Stimulated activated CD4-positive, alpha-beta T cell treated with anti-CD3 and anti-CD28 coated beads, Interleukin-15, amount 100 ng/mL, for 24 hours (primary cell): ENCODE results near the gene SHROOM2.
"Not testable (repeated sequence)": the region's sequence is repeated elsewhere in the genome, so short reads cannot be mapped to it uniquely, and the experiment has no call there.

Experiments
- DNase-seq: peaks from one replicate; pipeline ENCODE4 v3.0.0-alpha.2; 2020

The SHROOM2 gene

DNA sequence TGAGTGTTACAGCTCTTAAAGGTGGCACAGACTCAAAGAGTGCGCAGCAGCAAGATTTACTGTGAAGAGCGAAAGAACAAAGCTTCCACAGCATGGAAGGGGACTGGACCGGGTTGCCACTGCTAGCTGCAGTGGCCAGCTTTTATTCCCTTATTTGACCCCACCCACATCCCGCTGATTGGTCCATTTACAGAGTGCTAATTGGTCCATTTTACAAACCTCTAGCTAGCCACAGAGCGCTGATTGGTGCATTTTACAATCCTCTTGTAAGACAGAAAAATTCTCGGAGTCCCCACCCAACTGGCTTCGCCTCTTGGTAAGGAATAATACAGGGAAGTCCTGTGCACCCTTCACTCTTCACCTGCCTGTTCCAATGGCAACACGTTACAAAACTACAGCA lies 1.9 kb upstream of the SHROOM2 start:
- DNase-seq: no peak

DNA sequence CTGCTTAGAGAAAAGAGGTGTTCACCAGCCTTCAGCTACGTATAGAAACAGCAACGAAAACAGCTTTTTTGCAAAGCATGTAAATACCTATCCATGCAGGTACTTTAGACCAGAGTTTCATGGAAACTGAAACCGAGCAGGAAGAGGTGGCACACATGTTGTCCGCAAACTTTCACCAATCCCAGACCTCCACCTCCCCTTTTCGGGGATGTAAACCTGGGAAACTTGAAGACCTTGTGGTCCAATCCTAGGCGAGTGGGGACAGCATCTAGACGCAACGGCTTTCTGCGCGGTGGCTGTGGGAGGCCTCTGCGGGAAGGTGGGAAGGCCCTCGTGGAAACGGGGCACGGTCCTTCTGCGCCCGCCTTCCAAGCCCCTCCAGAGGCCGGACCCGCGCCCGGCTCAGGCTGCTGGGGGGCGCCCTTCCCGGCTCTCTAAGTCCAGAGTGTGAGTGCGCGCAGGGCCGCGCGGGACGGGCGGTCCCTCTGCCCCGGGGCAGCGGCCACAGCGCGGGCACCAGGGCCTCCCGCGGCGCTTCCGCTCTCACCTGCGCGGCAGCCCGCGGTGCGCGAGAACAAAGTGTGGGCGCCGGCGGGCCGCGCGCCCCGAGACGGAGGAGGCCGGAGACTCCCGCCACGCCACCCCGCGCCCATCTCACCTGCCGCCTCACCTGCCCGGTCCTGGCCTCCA lies 830 bp upstream of the SHROOM2 start:
- DNase-seq: no peak

DNA sequence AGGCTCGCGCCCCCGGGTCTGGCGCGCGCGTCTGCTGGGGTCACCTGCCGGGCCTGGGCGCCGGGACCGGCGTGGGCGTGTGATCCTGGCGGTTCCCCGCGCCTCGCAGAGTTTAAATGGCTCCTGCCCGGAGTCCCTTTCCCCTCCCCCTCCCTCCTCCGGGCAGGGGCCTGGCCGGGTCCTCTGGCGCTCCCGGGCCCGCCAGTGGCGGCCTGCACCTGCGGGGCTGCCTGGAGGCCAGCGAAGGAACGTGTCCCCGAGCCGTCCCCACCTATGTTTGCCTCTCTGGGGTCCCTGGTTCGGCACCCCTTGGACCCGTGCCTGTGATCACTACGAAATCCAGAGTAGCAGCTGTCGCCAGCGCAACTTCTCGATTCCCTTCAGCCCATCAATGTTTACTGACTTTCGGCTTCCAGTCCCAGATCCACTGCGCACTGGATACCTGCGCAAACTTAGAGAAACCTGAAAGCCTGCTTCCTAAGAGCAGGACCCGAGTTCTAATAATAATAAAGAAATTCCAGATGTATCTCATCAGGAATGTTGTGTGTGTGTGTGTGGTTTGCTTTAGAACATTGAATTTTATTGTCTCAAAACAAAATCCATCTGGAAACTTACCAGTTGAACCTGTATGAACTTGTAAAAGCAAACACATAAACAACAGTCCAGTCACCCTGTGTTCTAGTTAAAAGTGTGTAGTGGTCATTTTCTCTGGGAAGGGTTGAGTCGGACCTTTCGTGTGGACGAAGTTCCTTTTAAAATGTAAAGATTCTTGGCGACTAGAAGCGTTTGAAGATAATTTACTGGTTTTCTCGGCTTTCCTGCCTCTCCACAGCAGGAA lies 788 bp downstream of the SHROOM2 start:
- DNase-seq: no peak

DNA sequence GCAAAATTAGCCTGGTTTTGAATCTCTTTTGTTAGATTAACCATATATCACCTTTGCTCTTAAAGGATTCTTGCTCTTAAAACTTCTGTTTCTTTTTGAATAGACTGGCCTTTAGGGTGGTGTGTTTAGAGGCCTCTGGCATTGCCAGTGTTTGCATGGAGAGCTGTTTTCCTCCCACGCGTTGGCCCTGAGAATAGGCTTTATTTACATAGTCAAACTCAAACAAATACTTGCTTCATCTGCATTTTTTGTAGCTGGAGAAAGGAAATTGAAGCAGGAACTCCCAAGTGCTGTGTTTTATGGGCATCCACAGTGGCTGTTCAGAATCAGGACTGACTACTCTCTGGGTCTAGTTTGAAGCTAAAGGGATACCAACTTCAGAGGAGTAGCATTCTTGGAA lies 2.7 kb downstream of the SHROOM2 start:
- no peak for DNase-seq

DNA sequence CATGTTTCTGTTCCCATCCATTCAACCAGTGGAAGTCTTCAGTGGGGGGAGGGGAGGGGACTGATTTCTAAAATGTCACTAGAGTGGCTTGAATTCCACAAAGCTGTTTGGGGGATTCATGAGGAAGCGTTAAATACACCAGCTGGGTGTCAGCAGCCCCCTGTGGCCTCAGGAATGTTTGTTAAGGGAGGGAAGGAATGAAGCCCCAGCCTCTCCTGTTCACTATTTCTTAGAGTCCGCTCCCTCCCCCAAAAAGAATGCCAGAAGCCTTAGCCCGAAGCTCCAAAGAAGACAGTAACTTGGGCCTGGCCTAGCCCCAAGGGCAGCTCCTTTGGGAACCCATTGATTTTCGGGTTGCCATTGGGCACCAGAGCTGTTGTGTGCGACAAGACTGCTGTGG lies 3.3 kb downstream of the SHROOM2 start:
- no peak for DNase-seq

DNA sequence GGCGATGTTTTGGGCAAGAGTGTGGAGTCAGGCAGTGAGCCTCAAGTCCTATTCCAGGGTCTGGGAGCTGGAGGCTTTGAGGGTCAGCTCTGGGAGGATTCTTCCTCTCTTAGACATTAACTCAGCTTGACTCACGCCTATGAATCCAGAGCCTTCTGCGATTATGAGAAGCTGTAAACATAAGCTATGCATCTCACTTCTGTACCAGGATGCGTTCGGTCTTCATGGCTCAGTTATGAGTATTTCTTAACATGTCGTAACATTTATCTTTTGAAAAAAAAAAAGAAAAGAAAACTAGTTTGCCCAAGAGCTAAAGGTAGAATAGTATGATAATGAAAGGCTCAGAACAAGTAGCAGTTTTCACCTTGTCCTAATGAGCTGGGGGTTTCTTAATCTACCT lies 4.6 kb downstream of the SHROOM2 start:
- DNase-seq: no peak

DNA sequence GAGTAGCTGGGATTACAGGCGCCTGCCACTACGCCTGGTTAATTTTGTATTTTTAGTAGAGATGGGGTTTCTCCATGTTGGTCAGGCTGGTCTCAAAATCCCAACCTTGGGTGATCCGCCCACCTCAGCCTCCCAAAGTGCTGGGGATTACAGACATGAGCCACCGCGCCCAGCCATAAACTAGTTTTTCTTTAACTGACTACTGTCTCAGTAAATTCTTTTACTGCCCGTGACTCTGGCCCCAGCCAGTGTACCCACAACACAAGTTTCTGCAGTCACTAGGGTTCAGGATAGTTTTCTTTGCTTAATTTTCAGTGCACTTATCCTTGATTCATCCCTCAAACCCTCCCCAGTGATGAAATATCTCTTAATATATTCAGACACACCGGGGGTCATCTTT lies 8.3 kb downstream of the SHROOM2 start:
- DNase-seq: no peak

DNA sequence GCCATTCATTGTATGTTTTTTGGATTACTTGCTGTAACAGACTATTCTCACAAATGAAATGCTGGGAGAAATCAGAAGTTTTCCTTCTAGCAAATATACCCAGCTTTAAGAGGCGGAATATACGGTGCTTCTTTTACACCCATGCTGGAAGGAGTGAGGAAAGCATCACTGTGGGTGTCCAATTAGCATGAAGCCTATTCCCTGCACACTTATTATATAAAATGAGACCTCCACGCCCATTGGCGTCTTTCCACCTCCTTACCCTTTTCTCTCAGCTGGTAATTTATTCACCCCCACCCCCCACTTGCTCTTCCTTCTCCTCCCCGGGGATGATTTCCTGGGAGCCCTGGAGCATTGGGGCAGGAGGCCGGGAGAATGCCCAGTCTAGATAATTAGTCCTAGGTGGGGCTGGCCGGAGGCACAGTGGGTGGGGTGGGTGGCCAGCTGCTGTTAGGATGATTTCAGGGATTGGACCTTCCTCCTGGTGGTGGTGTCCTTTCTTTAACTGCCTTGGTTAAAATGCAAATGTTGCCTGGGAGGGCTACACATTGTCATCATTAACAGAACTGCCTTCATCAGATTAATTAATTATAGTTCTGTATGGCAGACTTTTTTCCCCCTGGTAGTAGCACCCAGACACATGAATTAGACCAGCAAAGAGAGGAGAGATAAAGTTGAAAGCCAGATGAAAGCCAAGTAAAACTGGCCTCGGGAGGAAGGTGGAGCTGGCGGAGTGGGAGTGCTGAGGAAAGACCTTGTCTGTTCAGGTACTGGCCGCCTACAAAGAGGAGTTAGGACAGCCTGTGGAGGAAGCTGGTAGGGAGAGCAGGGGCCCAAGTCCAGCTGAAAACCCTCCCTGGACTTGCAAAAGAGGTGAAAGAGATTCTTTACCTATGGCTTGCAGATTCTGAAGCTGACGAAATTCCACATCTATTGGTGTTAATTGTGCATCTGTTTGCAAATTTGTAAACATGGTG lies 11.4 kb downstream of the SHROOM2 start:
- no peak for DNase-seq

DNA sequence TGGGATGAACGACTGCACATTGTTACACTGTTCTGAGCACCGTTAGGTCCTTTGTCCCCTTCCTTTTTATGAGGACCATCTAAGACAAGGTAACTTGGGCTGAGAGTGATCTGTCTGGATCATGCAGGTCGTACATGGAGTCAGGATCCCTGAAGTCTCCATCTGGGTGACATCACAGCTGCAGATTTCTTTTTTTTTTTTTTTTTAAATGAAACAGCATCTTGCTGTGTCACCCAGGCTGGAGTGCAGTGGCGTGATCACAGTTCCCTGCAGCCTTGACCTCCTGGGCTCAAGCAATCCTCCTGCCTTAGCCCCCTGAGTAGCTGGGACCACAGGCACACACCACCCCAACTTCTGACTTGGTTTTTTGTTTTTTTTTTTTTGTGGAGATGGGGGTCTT lies 16.5 kb downstream of the SHROOM2 start:
- no peak for DNase-seq

DNA sequence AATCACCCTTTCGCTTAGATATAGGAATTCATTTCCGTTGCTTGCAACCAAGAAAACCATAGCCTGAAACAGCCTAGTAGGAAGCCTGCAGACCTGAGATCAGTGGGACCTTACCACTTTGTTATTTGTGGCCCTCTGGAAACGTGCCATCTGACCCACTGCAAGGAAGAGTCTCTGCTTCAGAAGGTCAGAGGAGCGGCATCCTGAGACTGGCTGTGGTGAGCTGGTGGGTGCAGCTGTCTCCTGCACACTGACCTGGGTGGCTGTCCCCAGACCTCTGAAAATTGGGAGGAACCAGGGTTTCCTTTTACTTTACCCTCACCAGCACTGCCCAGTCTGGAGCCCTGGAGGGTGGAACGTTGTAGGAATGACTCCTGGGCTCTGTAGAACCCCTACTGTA lies 18.2 kb downstream of the SHROOM2 start:
- no peak for DNase-seq

DNA sequence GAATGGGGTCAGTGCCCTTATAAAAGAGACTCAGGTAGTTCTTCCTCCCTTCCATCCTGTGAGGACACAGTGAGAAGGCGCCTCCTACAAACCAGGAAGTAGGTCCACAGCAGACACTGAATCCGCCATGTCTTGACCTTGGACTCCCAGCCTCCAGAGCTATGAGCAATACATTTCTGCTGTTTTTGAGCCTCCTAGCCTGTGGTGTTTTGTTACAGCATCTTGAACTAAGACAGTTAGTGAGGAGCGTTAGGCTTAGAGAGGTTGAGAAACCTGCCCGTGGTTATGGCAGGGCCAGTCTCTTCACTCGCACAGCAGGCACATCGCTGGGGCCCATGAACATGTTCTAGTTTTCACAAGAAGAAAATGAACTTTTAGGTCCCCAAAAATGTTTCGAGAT lies 19.7 kb downstream of the SHROOM2 start:
- DNase-seq: no peak

DNA sequence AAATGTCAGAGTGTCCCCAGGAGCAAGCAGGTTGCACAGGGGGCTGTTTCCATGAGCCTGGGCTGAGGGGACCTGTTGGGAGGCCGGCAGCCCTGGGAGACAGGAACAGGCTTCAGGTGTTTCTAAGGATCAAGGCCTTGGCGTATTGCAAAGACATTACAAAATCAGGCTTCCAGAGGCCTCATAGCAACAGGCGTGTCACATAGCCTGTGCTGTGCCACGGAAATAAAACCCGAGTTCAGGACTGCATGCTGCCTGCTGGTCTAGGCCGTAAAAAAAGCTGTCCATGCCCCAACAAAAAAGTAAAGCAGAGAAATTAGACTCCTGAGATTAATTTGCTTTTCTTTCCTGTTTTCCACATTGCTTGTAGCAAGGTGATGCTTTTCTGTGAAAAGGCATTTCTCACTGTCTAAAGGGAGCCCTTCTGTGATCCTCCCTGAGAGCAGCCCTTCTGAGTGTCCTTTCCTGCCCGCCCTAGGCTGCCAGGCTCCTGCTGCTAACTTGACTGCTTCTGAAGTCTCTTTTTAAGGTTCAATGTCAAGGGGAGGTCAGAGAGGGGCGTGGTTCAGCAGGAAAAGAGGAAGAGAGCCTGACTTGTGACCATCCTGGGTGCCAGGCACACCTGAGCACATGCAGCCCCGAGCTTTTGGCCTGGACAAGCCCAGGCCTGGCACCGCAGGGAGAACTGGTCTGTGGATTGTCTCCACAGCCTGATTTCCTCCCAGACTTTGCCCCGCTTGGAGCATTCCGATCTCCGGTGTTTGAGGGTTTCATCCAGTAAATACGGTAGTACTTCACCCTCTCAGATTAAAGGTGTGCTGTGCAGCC lies 21.3 kb downstream of the SHROOM2 start:
- DNase-seq: no peak

DNA sequence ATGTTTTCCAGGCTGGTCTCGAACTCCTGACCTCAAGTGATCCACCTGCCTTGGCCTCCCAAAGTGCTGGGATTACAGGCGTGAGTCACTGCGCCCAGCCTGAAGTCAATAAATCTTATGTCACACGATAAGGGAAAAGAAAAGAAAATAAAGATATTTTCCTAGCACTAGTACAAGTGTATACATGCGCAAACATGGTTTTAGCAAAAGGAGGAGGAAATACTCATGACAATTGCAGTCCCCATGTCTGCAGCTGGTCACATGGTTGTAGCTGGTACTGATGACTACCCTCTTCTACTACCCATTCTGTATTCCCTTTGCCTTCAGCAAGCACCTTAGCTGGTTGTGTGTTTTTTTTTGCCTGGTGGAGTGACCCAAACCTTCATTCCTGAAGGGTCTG lies 23.6 kb downstream of the SHROOM2 start:
- not testable (repeated sequence) for DNase-seq

DNA sequence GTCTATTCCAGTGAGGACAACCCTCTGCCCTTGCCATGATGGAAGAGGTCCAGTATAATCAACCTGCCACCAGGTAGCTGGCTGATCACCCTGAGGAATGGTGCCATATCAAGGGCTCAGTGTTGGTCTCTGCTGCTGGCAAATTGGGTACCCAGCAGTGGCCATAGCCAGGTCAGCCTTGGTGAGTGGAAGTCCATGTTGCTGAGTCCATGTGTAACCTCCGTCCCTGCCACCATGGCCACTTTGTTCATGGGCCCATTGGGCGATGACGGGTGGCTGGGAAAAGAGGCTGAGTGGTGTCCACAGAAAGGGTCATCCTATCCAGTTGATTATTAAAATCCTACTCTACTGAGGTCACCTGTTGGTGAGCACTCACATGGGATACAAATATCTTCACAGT lies 24.9 kb downstream of the SHROOM2 start:
- not testable (repeated sequence) for DNase-seq

DNA sequence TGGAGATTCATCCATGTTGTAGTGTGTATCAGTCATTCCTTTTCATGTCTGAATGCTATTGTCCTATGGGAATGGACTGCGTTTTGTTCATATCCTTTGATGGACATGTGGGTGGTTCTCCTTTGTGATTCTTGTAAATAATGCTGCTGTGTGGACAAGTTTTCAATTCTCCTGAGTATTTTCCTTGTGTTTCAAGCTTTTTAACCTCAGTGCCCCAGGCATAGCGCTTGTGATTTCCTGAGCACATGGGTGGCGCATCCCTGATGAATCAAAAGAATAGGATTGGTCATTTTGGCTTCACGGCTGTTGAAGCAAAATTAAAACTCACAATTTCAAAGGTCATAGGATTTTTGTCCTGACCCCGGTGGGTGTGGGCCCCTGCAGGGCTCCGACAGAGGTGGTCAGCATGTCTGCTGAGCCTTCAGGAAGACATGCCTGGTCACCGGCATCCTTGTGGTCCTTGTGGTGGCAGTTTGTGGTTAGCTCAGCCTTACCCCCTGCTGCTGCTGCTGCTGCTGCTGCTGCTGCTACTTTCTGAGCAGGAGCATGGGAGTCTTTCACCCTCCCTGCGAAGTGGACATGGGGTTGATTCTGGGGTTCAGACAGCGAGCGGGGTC lies 30.0 kb downstream of the SHROOM2 start:
- DNase-seq: no peak

DNA sequence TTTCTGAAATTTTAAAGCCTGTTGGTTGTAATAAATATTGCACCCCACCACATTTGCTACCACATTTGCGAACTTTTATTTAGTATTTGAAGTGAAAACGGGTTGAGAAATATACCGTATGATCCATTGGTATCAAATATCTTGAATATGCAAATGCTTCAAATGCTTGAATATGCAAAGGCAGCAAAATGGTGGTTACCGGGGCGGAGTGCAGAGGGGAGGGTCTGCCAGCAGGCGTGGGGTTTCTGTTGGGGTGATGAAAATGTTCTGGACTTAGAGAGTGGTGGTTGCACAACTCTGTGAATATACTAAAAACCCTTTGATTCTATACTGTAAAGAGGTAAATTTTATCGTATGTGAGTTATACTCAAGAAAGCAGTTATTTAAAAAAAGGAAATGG lies 35.3 kb downstream of the SHROOM2 start:
- DNase-seq: no peak

DNA sequence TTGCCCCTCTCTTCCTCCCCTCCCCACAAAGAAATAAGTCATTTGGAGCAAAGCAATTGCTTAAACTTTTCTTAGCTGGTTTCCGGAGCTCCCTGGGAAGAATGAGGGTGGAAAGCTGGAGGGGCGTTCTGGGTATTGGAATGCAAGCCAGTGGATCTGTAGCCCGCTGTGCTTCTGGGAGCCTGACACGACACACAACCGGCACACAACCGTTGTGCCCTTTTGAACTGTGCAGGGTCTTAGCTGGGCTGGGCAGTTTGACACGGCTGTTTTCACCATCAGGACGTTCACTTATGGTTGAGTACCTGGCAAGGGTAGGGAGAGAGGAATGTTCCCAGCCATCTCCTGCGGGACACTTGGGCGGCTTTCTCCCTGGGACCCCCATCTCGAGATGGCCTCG lies 38.3 kb downstream of the SHROOM2 start:
- DNase-seq: no peak

DNA sequence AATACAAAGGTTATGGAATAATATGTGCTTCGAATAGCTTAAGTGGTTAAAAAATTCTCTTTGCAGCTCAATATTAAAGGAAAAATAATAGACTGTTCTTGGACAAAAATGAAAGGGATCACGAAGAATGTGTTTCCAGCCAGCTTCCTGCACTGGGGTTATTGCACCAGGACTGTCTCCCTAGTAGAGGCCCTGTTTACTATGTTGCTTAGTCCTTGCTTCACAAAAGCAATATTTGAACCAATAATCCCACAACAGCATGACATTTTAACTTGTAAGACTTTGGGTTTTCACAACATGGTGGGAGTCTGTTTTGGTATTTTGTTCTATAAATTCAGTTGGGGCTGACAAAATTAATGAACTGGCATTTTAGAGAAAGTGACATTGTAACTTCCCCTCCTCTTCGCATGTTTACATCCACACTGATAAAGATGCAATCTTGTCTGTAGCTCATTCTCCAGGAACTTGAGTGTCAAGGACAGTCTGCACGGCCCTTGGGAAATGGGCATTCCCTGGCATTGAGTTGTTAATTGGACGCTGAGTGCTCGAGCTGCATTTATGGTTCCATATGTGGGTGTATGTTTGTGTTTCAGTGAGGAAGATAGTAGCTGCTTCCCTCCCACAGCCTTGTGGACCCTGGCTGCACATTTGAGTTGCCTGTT lies 39.0 kb downstream of the SHROOM2 start:
- DNase-seq: no peak

DNA sequence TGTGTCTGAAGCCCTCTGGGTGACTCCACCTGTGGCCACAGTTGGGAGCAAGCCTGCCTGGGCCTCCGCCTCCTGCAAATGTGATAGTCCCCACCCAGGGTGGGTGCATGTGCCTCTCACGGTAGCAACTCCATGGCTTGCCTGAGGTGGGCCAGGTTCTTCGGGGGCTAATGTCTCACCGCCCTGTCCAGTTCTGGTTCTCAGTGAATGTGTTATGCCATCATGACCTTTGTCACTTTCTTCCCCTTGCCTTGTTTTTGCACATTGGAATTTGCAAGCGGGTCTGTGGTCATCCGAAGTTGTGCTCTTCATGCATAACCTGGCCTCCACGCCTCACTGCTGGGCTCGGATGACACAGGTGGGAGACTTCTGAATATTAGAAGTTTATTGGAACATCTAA lies 39.7 kb downstream of the SHROOM2 start:
- no peak for DNase-seq

DNA sequence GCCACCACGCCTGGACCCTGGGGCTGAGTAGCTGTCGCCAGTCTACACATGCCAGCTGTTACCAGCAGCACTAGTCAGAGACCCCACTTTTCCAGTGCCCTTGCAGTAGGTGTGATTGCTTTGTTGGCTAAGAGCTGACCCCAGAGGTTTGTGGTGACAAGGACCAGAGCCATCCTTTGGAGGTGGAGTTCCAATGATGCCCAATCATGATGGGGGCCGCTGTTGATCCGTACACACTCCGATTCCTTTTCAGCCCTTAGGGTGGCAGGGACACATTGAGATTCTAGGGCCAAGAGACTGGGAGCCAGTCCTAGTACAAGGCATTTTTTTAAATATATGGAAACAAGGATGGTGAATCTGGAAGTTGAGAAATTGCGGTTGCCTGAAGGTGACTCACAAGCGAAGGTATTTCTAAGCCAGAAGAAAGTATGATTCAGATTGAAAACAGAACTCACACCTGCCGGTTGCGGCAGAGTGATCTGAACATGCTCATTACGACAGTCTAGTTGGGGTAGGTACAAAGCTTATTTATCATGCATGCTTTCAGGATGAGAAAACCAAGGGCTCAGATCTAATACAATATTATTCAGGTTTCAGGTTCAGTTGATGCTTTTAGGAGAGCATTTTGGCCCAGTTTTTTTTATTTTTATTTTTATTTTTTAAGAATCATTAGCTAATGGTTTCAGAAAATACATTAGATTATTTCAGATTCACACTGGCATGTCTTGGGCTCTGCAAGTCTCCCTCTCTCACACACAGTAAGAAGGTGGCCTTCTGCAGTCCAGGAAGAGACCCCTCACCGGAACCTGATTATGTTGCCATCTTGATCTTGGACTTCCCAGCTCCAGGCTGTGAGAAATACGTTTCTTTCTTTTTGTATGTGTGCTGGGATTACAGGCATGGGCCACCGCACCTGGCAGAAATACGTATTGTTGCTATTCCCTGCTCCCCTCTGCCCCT lies 43.4 kb downstream of the SHROOM2 start:
- DNase-seq: peak; percentile 55
